HG03025 (cell line): ENCODE data around the gene NEK8.
"Not testable (repeated sequence)": the region's sequence is repeated elsewhere in the genome, so short reads cannot be mapped to it uniquely, and the experiment has no call there.

ENCODE experiments used
- ATAC-seq: cut with Tn5 transposase; IDR thresholded peaks from one replicate; pipeline ENCODE4 v1.9.1; 2021; ENCODE audit warnings: mild to moderate bottlenecking, moderate library complexity; ENCODE audit not compliant: unreplicated experiment, low FRiP score

Gene NEK8

GRCh38 chr17:28759256-28759865 is 30.8 kb downstream of the NEK8 start:
- ATAC-seq: no peak

GRCh38 chr17:28760601-28761562 is 32.3 kb downstream of the NEK8 start:
- ATAC-seq: no peak

GRCh38 chr17:28763137-28763799 is 34.7 kb downstream of the NEK8 start:
- ATAC-seq: no peak

- ATAC-seq: no peak
Observed at GRCh38 chr17:28763804-28764266, 35.2 kb downstream of the NEK8 start.

- ATAC-seq: no peak
Observed at GRCh38 chr17:28765038-28765437, 36.5 kb downstream of the NEK8 start.

- ATAC-seq: no peak
Observed at GRCh38 chr17:28773736-28774135, 45.1 kb downstream of the NEK8 start.

GRCh38 chr17:28774206-28774605 is 45.6 kb downstream of the NEK8 start:
- no peak for ATAC-seq

- ATAC-seq: no peak
Observed at GRCh38 chr17:28777178-28777577, 48.6 kb downstream of the NEK8 start.

GRCh38 chr17:28779601-28780000 is 51.0 kb downstream of the NEK8 start:
- ATAC-seq: not testable (repeated sequence)

- ATAC-seq: no peak
Observed at GRCh38 chr17:28783161-28783560, 54.6 kb downstream of the NEK8 start.

GRCh38 chr17:28788100-28788499 is 59.5 kb downstream of the NEK8 start:
- ATAC-seq: no peak
